C4-2B (cell line): ENCODE results near the gene NMNAT2.

Experiments
- H3K27ac ChIP-seq: fragments of 450-650 bp; 2 replicates; pipeline ENCODE4 v1.5.1; 2017
- ZFX ChIP-seq: fragments of 450-650 bp; IDR thresholded peaks from 2 replicates; pipeline ENCODE4 v1.6.1; 2017
- TF ChIP-seq, protein P1 (sequence below): fragments of 450-650 bp; conservative IDR thresholded peaks from 2 replicates; pipeline ENCODE4 v1.5.1; 2017; ENCODE audit warnings: mild to moderate bottlenecking

Gene NMNAT2

DNA sequence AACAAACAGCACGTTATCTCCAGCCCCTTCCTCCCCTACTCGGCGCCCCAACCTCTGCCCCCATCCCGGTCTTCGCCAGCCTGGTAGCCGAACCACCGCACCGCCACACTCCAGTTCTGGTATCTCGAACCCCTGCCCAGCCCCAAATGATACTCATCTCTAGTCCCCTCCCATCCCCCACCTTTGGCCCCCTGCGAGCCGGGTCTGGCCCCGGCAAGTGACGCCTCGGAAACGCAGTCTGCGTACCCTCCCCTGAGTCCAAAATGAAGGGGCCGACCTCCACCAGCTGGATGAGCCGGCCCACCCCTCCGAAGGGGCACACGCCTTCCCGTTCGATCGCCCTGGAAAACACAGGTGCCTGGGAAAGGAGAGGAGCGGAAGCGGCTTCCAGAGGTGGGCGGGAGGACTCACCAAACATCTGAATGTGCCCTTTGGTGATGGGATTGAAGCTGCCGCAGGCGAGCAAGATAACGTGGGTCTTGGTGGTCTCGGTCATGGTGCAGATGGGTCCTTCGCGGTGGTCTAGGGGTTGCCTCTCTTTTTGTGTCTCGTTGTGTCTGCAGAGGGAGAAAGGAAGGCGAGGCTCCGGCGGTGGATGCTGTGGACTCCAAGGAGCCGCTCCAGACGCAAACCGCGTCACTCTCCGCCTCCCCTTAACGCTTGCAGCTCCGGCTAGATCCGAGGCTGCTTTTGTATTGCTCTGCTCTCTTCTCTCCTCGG is at the start of gene NMNAT2:
TSS of gene NMNAT2 (minus strand) at position 609 of the 720 bp plus-strand sequence. CDS start at position 496, 113 bp downstream.
- TF ChIP-seq, protein P1, sequence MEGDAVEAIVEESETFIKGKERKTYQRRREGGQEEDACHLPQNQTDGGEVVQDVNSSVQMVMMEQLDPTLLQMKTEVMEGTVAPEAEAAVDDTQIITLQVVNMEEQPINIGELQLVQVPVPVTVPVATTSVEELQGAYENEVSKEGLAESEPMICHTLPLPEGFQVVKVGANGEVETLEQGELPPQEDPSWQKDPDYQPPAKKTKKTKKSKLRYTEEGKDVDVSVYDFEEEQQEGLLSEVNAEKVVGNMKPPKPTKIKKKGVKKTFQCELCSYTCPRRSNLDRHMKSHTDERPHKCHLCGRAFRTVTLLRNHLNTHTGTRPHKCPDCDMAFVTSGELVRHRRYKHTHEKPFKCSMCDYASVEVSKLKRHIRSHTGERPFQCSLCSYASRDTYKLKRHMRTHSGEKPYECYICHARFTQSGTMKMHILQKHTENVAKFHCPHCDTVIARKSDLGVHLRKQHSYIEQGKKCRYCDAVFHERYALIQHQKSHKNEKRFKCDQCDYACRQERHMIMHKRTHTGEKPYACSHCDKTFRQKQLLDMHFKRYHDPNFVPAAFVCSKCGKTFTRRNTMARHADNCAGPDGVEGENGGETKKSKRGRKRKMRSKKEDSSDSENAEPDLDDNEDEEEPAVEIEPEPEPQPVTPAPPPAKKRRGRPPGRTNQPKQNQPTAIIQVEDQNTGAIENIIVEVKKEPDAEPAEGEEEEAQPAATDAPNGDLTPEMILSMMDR: no peak
- no peak for TF ChIP-seq ZFX
- H3K27ac ChIP-seq: no peak within 1 kb of the TSS

DNA sequence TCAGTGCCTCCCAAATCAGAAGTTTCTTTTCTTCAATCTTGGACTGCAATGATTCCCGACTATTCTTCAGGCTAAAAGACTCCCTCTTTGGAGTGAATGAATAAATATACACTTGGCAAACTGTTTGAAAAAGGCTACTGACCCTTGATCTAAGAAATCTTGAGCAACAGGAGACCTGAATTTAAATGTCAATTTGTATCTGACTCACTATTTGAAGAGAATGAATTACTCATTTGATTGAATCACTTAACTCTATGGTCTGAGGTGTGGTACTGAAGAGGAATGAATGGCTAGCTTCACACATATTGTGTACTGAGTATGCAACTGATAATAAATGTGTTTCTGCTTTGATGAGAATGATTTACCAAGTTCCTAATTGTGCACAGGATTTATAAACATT is 49.5 kb upstream of the NMNAT2 start:
- H3K27ac ChIP-seq: no peak overlapping the region
- TF ChIP-seq, protein P1: no peak
- no peak for TF ChIP-seq ZFX

DNA sequence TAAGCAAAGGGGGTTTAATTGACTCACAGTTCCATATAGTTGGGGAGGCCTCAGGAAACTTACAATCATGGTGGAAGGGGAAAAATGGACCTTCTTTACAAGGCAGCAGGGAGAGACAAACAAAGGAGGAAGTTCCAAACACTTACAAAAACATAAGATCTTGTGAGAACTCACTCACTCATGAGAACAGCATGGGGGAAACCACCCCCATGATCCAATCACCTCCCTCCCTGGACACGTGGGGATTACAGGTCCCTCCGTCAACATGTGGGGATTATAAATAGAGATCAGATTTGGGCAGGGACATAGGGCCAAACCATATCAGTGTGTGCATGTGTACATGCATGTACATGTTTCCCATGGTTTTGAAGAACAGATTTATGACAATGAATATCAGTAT is 48.6 kb upstream of the NMNAT2 start:
- TF ChIP-seq, protein P1: no peak
- no peak for TF ChIP-seq ZFX
- no peak overlapping the region for H3K27ac ChIP-seq

DNA sequence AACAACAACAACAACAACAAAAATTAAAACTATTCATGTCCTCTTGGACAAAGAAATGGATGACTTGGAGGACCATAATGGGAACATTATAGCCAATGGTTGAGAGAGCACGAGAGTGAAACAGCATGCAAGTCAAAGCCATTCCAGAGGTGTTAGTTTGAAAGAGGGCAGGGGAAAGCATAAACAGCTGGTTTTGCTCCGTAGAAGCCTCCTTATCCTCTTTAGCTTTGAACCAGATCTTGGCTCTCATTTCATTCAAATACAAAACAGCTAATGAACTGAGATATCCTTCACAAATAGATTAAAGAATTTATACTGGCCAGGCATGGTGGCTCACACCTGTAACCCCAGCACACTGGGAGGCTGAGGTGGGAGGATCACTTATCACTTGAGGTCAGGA is 45.4 kb upstream of the NMNAT2 start:
- no peak for TF ChIP-seq ZFX
- TF ChIP-seq, protein P1: no peak
- H3K27ac ChIP-seq: no peak overlapping the region

DNA sequence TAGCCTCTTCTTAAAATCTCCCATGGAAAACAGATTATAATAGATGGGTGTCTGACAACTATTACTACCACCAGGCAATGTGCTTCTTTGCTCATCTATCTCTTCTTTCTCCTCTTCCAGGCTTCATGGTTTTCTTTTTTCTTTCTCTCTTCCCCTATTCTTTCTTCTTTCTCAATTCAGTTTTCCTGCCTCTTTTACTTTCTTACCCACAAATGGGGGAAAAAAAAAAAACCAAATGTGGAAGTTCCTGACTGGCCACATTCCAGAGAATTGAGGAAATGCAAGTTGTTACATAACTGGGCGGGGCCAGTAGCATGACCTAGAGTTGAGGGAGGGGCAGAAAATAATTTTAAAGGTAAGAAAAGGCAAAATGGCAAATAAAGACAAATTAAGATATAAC is 43.2 kb upstream of the NMNAT2 start:
- TF ChIP-seq, protein P1: no peak
- TF ChIP-seq ZFX: no peak
- no peak overlapping the region for H3K27ac ChIP-seq

DNA sequence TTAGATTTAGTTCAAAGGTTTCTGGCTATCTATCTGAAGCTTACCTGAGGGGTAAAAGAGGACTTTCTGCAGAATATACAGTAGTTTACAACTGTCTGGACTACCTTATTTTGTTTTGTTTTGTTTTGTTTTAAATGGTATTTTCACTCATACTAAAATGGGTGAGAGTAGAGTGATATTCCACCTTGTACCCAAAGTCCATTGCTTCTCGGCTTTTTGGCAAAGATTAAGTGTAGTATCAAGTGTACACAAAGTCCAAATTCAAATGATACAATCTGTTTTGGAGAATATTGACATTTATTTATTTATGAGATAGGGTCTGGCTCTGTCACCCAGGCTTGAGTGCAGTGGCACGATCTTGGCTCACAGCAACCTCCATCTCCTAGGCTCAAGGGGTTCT is 42.4 kb upstream of the NMNAT2 start:
- TF ChIP-seq, protein P1: no peak
- no peak for TF ChIP-seq ZFX
- H3K27ac ChIP-seq: no peak overlapping the region

DNA sequence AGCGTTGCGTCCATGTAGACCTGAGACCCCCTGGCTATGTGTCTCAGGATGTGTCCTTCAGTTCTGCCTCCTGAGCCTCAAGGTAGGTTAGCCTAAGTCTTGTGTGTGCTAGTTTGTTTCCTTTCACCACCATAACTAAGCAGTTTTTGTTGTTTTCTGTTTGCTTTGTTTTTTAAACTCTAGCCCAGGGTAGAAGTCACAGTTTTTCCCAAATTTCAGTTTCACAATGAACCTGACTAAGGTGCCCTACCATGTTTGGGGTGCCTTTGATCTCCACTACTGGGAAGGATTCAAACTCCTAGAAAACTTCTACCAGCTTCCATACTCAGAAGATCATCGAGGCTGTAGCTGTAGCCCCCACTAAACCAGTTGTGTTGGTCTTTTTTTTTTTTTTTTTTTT is 39.3 kb upstream of the NMNAT2 start:
- TF ChIP-seq, protein P1: no peak
- TF ChIP-seq ZFX: no peak
- no peak overlapping the region for H3K27ac ChIP-seq
